Measurements from ENCODE around the gene GGCT.
"Not testable (repeated sequence)": the region's sequence is repeated elsewhere in the genome, so short reads cannot be mapped to it uniquely, and the experiment has no call there.

Gene GGCT

GRCh38 chr7:30527297-30527696 lies 22.7 kb upstream of the GGCT start:
- not testable (repeated sequence) for H3K4me3 Mint-ChIP-seq; H3K27ac Mint-ChIP-seq; H3K4me1 Mint-ChIP-seq (ENCODE audit: low read depth); H3K36me3 Mint-ChIP-seq (ENCODE audit: low read depth); H3K9me3 Mint-ChIP-seq; DNase-seq; H3K27me3 Mint-ChIP-seq

- Mint-ChIP-seq H3K36me3 (ENCODE audit: low read depth) (no peaks in the 10 kb centered on the region), H3K4me3 (no peak overlapping the region), H3K27ac (no peak overlapping the region), H3K9me3 (no peaks in the 10 kb centered on the region), H3K4me1 (ENCODE audit: low read depth) (peaks cover 8% of the 10 kb centered on the region), H3K27me3 (no peaks in the 10 kb centered on the region)
- no peak for DNase-seq
Observed at GRCh38 chr7:30526163-30526562, 21.5 kb upstream of the GGCT start.

- DNase-seq: no peak
- H3K4me1 Mint-ChIP-seq (ENCODE audit: low read depth): peaks cover 8% of the 10 kb centered on the region
- H3K9me3 Mint-ChIP-seq: no peaks in the 10 kb centered on the region
- no peaks in the 10 kb centered on the region for H3K27me3 Mint-ChIP-seq
- no peak overlapping the region for H3K27ac Mint-ChIP-seq
- no peak overlapping the region for H3K4me3 Mint-ChIP-seq
- H3K36me3 Mint-ChIP-seq (ENCODE audit: low read depth): no peaks in the 10 kb centered on the region
Observed at GRCh38 chr7:30525429-30525828, 20.8 kb upstream of the GGCT start.

- H3K9me3 Mint-ChIP-seq: no peaks in the 10 kb centered on the region
- no peak overlapping the region for H3K27ac Mint-ChIP-seq
- H3K4me1 Mint-ChIP-seq (ENCODE audit: low read depth): peaks cover 8% of the 10 kb centered on the region
- no peak for DNase-seq
- no peaks in the 10 kb centered on the region for H3K27me3 Mint-ChIP-seq
- H3K36me3 Mint-ChIP-seq (ENCODE audit: low read depth): no peaks in the 10 kb centered on the region
- no peak overlapping the region for H3K4me3 Mint-ChIP-seq
Observed at GRCh38 chr7:30524545-30524944, 19.9 kb upstream of the GGCT start.

- Mint-ChIP-seq H3K27me3 (no peaks in the 10 kb centered on the region), H3K9me3 (no peaks in the 10 kb centered on the region), H3K27ac (no peak overlapping the region), H3K4me3 (no peak overlapping the region), H3K36me3 (ENCODE audit: low read depth) (no peaks in the 10 kb centered on the region), H3K4me1 (ENCODE audit: low read depth) (peaks cover 8% of the 10 kb centered on the region)
- no peak for DNase-seq
Observed at GRCh38 chr7:30523466-30523865, 18.8 kb upstream of the GGCT start.

- no peaks in the 10 kb centered on the region for H3K36me3 Mint-ChIP-seq (ENCODE audit: low read depth)
- no peaks in the 10 kb centered on the region for H3K9me3 Mint-ChIP-seq
- no peak for DNase-seq
- H3K4me1 Mint-ChIP-seq (ENCODE audit: low read depth): peaks cover 8% of the 10 kb centered on the region
- H3K4me3 Mint-ChIP-seq: no peak overlapping the region
- no peak overlapping the region for H3K27ac Mint-ChIP-seq
- no peaks in the 10 kb centered on the region for H3K27me3 Mint-ChIP-seq
Observed at GRCh38 chr7:30522159-30522558, 17.5 kb upstream of the GGCT start.

- H3K27ac Mint-ChIP-seq: no peak overlapping the region
- no peaks in the 10 kb centered on the region for H3K27me3 Mint-ChIP-seq
- no peaks in the 10 kb centered on the region for H3K9me3 Mint-ChIP-seq
- H3K4me3 Mint-ChIP-seq: no peak overlapping the region
- H3K4me1 Mint-ChIP-seq (ENCODE audit: low read depth): peaks cover 12% of the 10 kb centered on the region
- H3K36me3 Mint-ChIP-seq (ENCODE audit: low read depth): no peaks in the 10 kb centered on the region
- no peak for DNase-seq
Observed at GRCh38 chr7:30521532-30521931, 16.9 kb upstream of the GGCT start.

DNA sequence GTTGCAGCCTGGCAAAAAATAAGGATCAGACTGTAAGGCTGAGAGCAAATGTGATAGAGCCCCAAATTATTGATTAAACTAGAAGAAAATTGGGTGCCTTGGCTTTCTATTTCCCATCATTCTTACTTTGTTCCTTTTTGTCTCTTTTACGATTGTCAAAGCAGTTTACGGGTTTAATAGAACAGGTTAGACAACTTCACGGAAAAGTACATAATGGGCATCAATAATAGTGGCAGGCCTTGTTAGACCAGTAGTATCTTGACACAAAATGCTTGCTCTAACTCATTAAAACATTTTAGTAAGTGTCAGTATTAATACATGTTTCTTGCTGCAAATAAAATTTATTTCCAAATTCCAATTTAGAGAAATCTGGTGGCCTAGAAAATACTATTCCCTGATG lies 14.5 kb upstream of the GGCT start:
- DNase-seq: no peak
- no peaks in the 10 kb centered on the region for H3K27me3 Mint-ChIP-seq

GRCh38 chr7:30515761-30516160 lies 11.1 kb upstream of the GGCT start:
- no peaks in the 10 kb centered on the region for H3K36me3 Mint-ChIP-seq (ENCODE audit: low read depth)
- DNase-seq: no peak
- H3K4me1 Mint-ChIP-seq (ENCODE audit: low read depth): peaks cover 9% of the 10 kb centered on the region
- H3K27me3 Mint-ChIP-seq: no peaks in the 10 kb centered on the region
- H3K4me3 Mint-ChIP-seq: no peak overlapping the region
- H3K27ac Mint-ChIP-seq: no peak overlapping the region
- no peaks in the 10 kb centered on the region for H3K9me3 Mint-ChIP-seq

More for the DNA sequence above, 14.5 kb upstream of the GGCT start:
- H3K9me3 Mint-ChIP-seq: no peaks in the 10 kb centered on the region
- no peak overlapping the region for H3K4me3 Mint-ChIP-seq
- no peaks in the 10 kb centered on the region for H3K36me3 Mint-ChIP-seq (ENCODE audit: low read depth)
- no peak overlapping the region for H3K27ac Mint-ChIP-seq
- peaks cover 12% of the 10 kb centered on the region for H3K4me1 Mint-ChIP-seq (ENCODE audit: low read depth)

DNA sequence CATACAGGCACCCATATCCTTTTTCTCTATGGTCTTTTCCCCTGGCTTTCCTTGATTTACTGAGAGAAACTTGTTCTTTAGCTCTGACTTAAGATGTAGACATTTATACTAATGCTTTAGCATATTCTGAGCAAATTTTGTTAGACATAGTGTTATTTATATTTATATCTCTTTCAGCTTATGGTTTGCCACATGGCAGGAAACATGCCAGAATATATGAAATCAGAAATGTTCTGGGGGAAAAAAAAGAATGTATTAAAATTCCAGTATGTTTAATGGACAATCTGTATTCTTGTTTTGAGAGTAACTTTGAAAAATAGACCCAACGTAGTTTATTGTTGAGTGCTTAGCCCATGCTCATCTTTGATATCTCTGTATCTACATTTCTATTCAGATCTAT lies 10.1 kb upstream of the GGCT start:
- H3K4me1 Mint-ChIP-seq (ENCODE audit: low read depth): peaks cover 4% of the 10 kb centered on the region
- H3K27ac Mint-ChIP-seq: no peak overlapping the region
- no peak for DNase-seq
- H3K4me3 Mint-ChIP-seq: no peak overlapping the region
- H3K36me3 Mint-ChIP-seq (ENCODE audit: low read depth): no peaks in the 10 kb centered on the region
- no peaks in the 10 kb centered on the region for H3K27me3 Mint-ChIP-seq
- no peaks in the 10 kb centered on the region for H3K9me3 Mint-ChIP-seq

- H3K27ac Mint-ChIP-seq: no peak overlapping the region
Observed at GRCh38 chr7:30514177-30514576, 9.5 kb upstream of the GGCT start.

GRCh38 chr7:30513762-30514161 lies 9.1 kb upstream of the GGCT start:
- no peak overlapping the region for H3K4me3 Mint-ChIP-seq
- no peak overlapping the region for H3K27ac Mint-ChIP-seq

More at GRCh38 chr7:30514177-30514576, 9.5 kb upstream of the GGCT start:
- Mint-ChIP-seq H3K9me3 (no peaks in the 10 kb centered on the region), H3K4me1 (ENCODE audit: low read depth) (peaks cover 4% of the 10 kb centered on the region), H3K27me3 (no peaks in the 10 kb centered on the region), H3K36me3 (ENCODE audit: low read depth) (no peaks in the 10 kb centered on the region), H3K4me3 (no peak overlapping the region)
- DNase-seq: no peak

GRCh38 chr7:30511973-30512662 lies 7.5 kb upstream of the GGCT start:
- H3K4me3 Mint-ChIP-seq: no peak overlapping the region
- peaks cover 3% of the 10 kb centered on the region for H3K9me3 Mint-ChIP-seq

More at GRCh38 chr7:30513762-30514161, 9.1 kb upstream of the GGCT start:
- Mint-ChIP-seq H3K36me3 (ENCODE audit: low read depth) (no peaks in the 10 kb centered on the region), H3K27me3 (no peaks in the 10 kb centered on the region), H3K4me1 (ENCODE audit: low read depth) (peaks cover 4% of the 10 kb centered on the region), H3K9me3 (no peaks in the 10 kb centered on the region)
- DNase-seq: no peak

DNA sequence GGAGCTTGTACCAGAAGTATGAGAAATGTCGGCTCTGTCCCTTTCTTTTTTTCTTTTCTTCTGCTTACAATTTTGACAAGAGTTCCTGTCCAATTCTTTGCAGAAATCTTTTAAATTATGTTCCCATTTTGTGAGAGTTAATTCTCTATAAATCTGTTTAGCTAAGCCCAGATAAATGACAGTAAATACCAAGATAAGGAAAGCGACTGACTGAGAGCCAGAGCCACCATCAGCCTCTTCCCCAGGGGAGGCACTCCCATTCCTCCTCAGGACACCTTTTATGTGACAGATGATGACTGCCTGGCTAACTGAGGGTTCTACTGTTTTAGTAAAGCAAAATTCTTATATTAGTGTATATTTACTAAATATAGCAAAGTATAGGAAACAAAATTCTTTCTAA lies 6.9 kb upstream of the GGCT start:
- no peaks in the 10 kb centered on the region for H3K27me3 Mint-ChIP-seq
- H3K9me3 Mint-ChIP-seq: peaks cover 3% of the 10 kb centered on the region
- no peak overlapping the region for H3K27ac Mint-ChIP-seq
- no peak for DNase-seq
- no peak overlapping the region for H3K4me3 Mint-ChIP-seq
- no peaks in the 10 kb centered on the region for H3K36me3 Mint-ChIP-seq (ENCODE audit: low read depth)
- no peaks in the 10 kb centered on the region for H3K4me1 Mint-ChIP-seq (ENCODE audit: low read depth)

More at GRCh38 chr7:30511973-30512662, 7.5 kb upstream of the GGCT start:
- H3K36me3 Mint-ChIP-seq (ENCODE audit: low read depth): no peaks in the 10 kb centered on the region
- DNase-seq: no peak
- no peak overlapping the region for H3K27ac Mint-ChIP-seq
- peaks cover 4% of the 10 kb centered on the region for H3K4me1 Mint-ChIP-seq (ENCODE audit: low read depth)
- no peaks in the 10 kb centered on the region for H3K27me3 Mint-ChIP-seq

DNA sequence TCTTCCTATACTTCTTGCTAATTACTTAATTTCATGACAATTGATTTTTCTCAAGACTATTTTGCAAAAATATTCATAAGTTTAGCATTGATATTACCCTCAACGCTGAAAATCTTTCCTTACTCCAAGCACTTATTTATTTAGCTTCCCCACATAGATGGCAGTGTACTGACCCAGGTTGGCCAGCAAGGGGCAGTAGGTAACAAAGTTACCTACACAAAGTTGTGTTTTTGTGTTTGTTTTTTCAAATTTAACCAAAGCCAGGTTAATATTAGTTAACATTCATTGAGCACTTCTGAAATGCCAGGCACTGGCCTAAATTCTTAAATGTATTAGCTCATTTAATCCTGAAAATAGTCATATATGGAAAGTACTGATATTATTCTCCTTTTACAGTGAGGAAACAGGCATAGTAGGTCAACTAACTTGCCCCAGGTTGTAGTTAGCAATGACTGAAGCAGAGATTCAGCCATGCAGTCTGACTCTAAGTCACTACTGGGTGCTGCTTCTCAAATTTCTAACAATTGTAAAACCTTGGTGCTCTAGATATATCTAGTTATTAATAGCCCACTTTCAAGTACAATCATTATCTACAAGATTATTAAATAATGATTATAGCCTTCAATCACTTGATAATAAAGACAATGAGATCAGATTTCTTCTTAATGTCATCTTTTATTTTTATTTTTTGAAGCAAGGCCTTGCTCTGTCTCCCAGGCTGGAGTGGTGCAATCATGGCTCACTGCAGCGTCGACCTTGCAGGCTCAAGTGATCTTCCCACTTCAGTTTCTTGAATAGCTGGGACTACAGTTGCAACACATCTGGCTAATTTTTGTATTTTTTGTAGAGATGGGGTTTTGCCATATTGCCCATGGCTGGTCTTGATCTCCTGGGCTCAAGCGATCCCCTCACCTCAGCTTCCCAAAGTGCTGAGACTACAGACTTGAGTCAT lies 5.8 kb upstream of the GGCT start:
- DNase-seq: no peak
- Mint-ChIP-seq H3K9me3 (peaks cover 3% of the 10 kb centered on the region), H3K4me3 (no peak overlapping the region), H3K36me3 (ENCODE audit: low read depth) (no peaks in the 10 kb centered on the region), H3K4me1 (ENCODE audit: low read depth) (peaks cover 6% of the 10 kb centered on the region), H3K27me3 (no peaks in the 10 kb centered on the region), H3K27ac (no peak overlapping the region)
